IPS-18c (cell line): ENCODE measurements around the gene USP20.
"Not testable (repeated sequence)": the region's sequence is repeated elsewhere in the genome, so short reads cannot be mapped to it uniquely, and the experiment has no call there.

Experiments
- H3K4me3 ChIP-seq: 2 replicates; pipeline ENCODE4 v1.7.0; 2013; ENCODE audit warnings: low read depth, mild to moderate bottlenecking, low read length, moderate library complexity; ENCODE audit not compliant: insufficient read depth
- H3K9me3 ChIP-seq: one replicate; pipeline ENCODE4 v1.6.1; 2013; ENCODE audit warnings: mild to moderate bottlenecking, low read length, moderate library complexity; ENCODE audit not compliant: control insufficient read depth, insufficient read depth

The USP20 gene

GRCh38 chr9:129880654-129881546, 45.6 kb downstream of the USP20 start:
- Histone ChIP-seq H3K9me3 (no peaks in the 10 kb centered on the region), H3K4me3 (no peak overlapping the region)

DNA sequence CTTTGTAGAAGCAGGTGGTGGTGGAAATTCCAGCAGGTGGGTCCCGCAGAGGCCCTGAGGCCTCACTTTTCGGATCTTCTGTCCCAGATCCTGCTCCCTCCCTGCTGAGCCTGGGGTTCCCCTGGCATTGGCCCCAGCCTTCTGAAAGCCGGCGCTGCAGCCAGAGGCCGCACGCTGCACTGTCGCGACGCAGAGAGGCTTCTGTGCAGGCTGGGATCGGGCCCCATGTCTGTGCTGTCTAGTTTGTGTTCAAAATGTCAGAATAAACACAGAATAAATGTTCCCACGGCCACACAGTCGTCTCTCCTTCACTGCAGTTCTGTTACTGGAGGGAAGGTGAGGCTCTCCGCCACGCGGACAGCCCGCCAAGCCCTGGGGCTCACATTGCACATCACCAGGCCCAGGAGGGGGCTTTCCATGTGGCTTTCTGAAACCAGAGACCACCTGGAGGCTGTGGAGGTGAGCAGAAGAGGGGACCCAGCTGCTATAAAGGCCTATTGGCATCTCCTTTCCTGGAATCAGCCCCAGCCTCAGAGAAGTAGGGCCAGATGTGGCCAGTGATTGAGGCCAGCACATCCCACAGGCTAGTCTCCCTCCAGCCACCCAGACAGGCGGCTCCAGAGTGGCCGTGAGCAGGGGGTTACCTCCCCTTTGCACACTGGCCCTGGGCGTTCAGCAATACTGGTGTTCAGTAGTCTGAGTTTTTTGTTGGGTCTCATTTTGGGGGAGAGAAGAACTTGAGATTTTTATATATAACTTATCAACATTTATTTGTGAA, 46.5 kb downstream of the USP20 start:
- Histone ChIP-seq H3K9me3 (no peaks in the 10 kb centered on the region), H3K4me3 (no peak overlapping the region)

- Histone ChIP-seq H3K9me3 (no peaks in the 10 kb centered on the region), H3K4me3 (peak overlapping the region; percentile 40; the same call in 1 of the 2 replicates)
Measured at GRCh38 chr9:129884220-129885017, 49.2 kb downstream of the USP20 start.

- peak overlapping the region; percentile 40 for H3K4me3 ChIP-seq
Measured at GRCh38 chr9:129885018-129885669, 49.9 kb downstream of the USP20 start.

GRCh38 chr9:129885670-129886106, 50.4 kb downstream of the USP20 start:
- Histone ChIP-seq H3K4me3 (peak overlapping the region; percentile 40), H3K9me3 (no peaks in the 10 kb centered on the region)

More at GRCh38 chr9:129885018-129885669, 49.9 kb downstream of the USP20 start:
- no peaks in the 10 kb centered on the region for H3K9me3 ChIP-seq

DNA sequence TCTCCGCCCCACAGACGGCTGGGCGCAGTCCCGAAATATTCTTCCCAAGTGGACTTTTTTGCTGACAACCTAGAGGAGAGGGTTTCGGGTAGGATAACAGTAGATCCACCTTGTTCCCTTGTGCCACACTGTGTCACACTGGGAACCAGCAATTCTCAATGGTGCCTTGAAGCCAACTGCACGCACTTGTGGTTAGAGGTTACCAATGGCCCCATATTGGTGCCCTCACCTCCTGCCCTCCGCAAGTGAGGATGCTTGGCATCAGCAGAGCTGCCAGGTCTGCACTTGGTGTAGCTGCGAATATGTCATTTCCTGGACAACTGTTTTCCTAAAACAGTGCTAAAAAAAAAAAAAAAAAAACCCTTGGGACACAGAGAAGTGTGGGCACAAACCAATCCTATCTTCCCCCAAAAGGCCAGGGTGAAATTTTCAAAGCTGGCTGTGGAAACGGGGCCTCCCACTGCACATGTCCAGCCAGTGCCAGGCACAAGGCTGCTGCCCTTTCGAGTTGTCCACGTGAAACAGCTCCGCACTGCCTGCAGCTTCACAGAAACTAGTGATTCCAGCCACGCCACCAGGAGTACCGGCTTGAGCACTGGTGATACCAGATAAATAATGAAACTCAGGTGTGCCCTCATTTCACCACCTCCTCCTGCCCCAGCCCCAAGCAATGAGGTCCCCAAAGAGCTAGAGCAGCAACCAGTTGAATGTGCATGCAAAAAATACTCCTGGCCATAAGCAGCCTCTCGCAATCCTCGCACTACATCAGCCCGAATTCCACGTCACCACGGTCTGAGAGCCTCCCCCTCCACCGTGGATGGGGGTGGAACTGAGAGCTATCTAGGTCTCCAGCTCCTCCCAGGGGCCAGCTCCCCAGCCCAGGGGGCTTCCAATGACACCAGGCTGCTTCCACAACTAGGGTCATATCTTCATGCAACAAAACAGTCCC, 51.2 kb downstream of the USP20 start:
- no peaks in the 10 kb centered on the region for H3K9me3 ChIP-seq
- peak overlapping the region; percentile 9; the same call in 1 of the 2 replicates for H3K4me3 ChIP-seq

DNA sequence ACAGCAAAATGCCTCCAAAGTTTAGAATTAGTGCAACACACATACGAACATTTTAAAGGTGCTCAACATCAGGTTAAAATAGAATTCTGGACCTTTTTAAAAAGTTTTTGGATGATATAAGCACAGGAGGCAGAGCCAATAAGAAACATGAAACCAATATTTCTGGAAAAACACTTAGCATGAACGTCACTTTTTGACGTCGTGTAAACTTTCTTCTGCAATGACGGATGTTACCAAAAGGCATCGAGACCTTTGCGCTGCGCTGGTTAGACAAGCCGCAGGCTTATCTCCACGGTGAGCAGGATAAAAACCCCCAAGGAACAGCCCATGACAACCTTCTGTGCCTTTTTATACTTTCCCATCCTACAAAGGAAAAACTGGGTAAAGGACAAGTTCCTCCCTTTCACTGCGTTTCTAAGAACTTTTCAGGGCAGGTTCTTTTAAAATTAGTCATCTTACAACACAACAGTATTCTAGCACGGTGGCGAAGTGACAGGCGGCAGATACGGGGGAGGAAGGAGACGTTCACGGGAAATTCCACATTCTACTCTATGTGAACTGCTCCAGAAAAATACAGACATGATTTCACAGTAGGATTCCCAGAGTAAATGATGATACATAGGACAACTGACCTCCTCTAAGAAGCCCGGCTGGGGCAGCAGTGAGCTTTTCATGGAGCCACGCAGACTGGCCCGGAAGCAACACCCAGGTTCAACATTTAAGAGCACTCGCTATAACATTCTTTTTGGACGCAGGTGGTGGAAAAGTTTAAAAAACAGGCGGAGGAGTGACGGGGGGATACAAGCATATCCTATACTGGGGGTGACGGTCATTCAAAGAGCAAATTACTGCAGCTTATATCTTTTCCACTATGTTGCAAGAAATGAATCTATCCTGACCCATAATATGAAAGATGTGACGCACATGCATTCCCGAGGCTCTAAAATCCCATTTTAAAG, 52.4 kb downstream of the USP20 start:
- no peak overlapping the region for H3K4me3 ChIP-seq
- no peaks in the 10 kb centered on the region for H3K9me3 ChIP-seq

DNA sequence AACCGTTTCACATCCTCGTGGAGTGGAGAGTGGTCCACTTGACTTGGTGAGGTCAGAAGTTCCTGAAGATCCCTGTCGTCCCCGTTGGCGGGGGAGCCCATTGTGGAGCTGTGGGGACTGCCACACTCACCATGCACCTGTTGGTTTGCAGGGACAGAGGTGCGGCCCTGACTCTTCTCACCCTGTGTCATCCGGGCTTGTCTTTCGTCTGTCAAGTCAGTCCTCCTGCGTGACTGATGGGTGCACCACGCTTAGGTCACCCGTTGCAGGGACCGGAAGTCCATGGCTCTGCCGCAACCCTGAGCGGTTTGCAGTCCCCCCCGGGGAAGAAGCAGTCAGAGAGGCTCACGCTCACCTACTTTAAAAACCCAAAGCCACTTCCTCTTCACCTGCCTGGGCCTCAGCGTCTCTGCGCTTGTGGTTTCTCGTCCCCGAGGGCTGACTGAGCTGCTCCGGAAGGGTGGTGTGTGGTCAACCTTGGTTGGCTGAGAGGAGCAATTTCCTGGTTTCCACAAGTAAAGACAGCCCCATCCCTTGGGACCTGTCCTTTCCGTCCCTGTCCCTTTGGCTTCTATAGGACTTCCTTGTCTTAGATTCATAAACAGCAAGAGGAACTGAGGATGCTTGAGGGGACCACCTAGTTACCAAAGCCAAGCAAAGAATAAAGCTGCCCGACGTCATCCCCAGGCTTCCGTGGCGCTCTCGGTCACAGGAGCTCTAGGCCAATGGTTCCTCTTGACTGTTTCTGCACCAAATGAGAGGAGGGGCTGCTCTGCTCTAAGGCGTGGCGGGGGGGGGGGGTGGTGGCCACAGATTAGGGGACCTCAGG, 53.2 kb downstream of the USP20 start:
- Histone ChIP-seq H3K4me3 (no peak overlapping the region), H3K9me3 (peaks cover 4% of the 10 kb centered on the region)

DNA sequence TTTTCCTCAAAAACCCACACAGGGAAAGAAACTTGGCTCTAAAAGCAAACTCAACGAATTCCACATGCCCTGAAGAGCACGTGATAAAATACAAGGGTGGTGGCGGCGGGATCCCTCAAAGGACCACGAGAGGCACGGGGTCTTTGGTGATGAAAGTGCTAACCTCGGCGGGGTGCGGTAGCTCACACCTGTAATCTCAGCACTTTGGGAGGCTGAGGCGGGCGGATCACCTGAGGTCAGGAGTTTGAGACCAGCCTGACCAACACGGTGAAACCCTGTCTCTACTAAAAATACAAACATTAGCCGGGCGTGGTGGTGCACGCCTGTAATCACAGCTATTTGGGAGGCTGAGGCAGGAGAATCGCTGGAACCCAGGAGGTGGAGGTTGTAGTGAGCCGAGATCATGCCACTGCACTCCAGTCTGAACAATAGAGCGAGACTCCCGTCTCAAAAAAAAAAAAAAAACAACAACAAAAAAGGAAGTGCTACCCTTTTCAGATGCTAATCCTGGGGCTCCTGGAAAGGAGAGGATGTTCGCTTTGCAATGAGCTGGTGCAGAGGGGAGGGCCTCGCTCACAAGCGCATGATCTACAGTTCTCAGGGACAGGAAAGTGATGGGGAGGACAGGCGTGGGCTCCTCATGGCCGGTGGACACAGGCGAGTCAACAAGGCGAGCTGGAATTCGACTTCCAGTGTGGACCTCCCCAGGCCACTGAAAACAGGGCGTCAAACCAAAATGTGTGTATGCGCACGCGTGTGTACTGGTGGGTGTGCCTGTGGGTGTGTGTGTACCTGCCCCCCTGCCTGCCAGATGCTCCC, 54.1 kb downstream of the USP20 start:
- no peak overlapping the region for H3K4me3 ChIP-seq

GRCh38 chr9:129889941-129890717, 54.9 kb downstream of the USP20 start:
- H3K9me3 ChIP-seq: peaks cover 4% of the 10 kb centered on the region
- H3K4me3 ChIP-seq: peak overlapping the region; percentile 25; the same call in 1 of the 2 replicates

More for the DNA sequence above, 54.1 kb downstream of the USP20 start:
- H3K9me3 ChIP-seq: peaks cover 4% of the 10 kb centered on the region

DNA sequence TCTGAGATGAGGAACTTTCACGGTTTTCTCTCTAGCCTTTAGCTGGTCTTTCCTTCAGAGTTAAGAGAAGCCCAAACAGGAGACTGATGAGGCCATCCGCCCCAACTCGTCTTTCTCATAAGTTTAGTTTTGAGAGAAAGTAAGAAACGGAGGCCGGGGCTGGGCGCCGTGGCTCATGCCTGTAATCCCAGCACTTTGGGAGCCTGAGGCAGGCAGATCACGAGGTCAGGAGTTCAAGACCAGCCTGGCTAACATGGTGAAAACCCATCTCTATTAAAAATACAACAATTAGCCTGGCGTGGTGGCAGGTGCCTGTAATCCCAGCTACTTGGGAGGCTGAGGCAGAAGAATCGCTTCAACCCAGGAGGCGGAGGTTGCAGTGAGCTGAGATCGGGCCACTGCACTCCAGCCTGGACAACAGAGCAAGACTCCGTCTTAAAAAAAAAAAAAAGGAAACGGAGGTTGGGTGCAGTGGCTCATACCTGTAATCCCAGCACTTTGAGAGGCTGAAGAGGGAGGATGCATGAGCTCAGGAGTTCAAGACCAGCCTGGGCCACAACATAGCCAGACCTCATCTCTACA, 55.6 kb downstream of the USP20 start:
- H3K4me3 ChIP-seq: not testable (repeated sequence)

DNA sequence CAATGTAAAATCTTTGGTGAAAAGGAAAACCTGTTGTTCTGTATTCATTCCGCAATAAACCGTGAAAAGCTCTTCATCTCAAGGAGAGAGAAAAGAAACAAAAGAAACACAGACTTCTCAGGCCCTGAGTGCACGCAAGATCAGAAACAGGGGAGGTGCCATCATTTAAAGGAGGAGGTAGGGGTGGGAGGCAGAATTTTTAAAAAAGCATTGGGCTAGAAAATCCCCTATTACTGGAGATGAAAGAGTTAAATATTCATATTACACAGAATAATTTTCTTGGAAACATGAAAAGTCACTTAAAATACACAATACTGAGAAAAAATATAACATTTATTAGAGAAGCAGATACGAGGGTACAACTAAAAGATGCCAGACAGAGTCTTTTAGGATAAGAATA, 56.3 kb downstream of the USP20 start:
- Histone ChIP-seq H3K9me3 (peaks cover 4% of the 10 kb centered on the region), H3K4me3 (no peak overlapping the region)

More for the DNA sequence above, 55.6 kb downstream of the USP20 start:
- not testable (repeated sequence) for H3K9me3 ChIP-seq
